GM12878 (cell line): ENCODE measurements around the gene SCUBE3. TPM values are rescaled to one million over a fixed set of nuclear protein-coding genes. Genes with fewer than 3 reads are reported as not detected.

Source experiments
- ATAC-seq: fragments of 200-7000 bp; cut with Tn5 transposase; 3 replicates; pipeline ENCODE4 v1.9.1; 2020; ENCODE audit warnings: mild to moderate bottlenecking, moderate library complexity
- BruUV-seq: library from RNA; stranded (reverse); fragments of 400-500 nt; replicated peaks from 2 replicates; lab custom pipeline; 2021; lab: Mats Ljungman, UMichigan
- CTCF ChIA-PET: fragments of 300-600 bp; sonication (Branson Sonifier 250); formaldehyde crosslinking; extraction: SDS; loops from one replicate; lab custom pipeline; 2021; ENCODE audit warnings: inconsistent platforms; lab: Yijun Ruan, JAX
- POLR2A ChIA-PET: fragments of 350-600 bp; formaldehyde crosslinking; extraction: SDS; loops from one replicate; lab custom pipeline; 2021; ENCODE audit warnings: inconsistent platforms; lab: Charles Lee
- RAD21 ChIA-PET: fragments of 300-600 bp; sonication (Branson Sonifier 250); formaldehyde crosslinking; loops from one replicate; lab custom pipeline; 2023; ENCODE audit warnings: antibody characterized with exemption; ENCODE audit not compliant: unreplicated experiment; lab: Charles Lee
- SMC1A ChIA-PET: fragments of 300-600 bp; sonication (Branson Sonifier 250); formaldehyde crosslinking; loops from one replicate; lab custom pipeline; 2023; ENCODE audit not compliant: unreplicated experiment, uncharacterized antibody; lab: Charles Lee
- DNase-seq: peaks from one replicate; pipeline ENCODE4 v3.0.0-alpha.2; 2011; ENCODE audit warnings: low read depth, low spot score
- FAIRE-seq: peaks from 3 replicates; lab custom pipeline; 2011; peaks lifted over from hg19 to GRCh38; lab: Jason Lieb, UNC
- H2AFZ ChIP-seq: 2 replicates; pipeline ENCODE4 v1.6.0; 2011; ENCODE audit warnings: low read depth, low read length, control low read depth; ENCODE audit not compliant: control insufficient read depth
- H3K27ac ChIP-seq: 2 replicates; pipeline ENCODE4 v1.5.1; 2011; ENCODE audit warnings: control low read depth; ENCODE audit not compliant: control insufficient read depth, insufficient read depth
- H3K27me3 ChIP-seq, 2 experiments: replicated peaks in 1 of 2; 2 replicates each; pipeline versions ENCODE4 v1.6.0 to v1.6.1; 2011; ENCODE audit warnings: low read length in 1 of 2; ENCODE audit not compliant: control insufficient read depth in 2 of 2, insufficient read depth in 2 of 2
- H3K36me3 ChIP-seq, 2 experiments: 2 replicates each; pipeline ENCODE4 v1.5.1; 2011; ENCODE audit warnings: low read length in 1 of 2; ENCODE audit not compliant: control insufficient read depth in 2 of 2, insufficient read depth in 2 of 2
- H3K4me1 ChIP-seq: 2 replicates; pipeline ENCODE4 v1.6.1; 2011; ENCODE audit warnings: mild to moderate bottlenecking, low read length, moderate library complexity, mixed read lengths; ENCODE audit not compliant: control insufficient read depth, insufficient read depth
- H3K4me2 ChIP-seq: 2 replicates; pipeline ENCODE4 v1.6.0; 2011; ENCODE audit warnings: control low read depth; ENCODE audit not compliant: control insufficient read depth, insufficient read depth
- H3K4me3 ChIP-seq: fragments of 200-600 bp; sonication (generic); 2 replicates; pipeline ENCODE4 v1.5.1; 2016
- H3K79me2 ChIP-seq: 2 replicates; pipeline ENCODE4 v1.6.0; 2011; ENCODE audit warnings: low read length; ENCODE audit not compliant: control insufficient read depth, insufficient read depth
- H3K9ac ChIP-seq: 2 replicates; pipeline ENCODE4 v1.8.0; 2011; ENCODE audit warnings: low read length, control low read depth, mixed read lengths; ENCODE audit not compliant: control insufficient read depth, insufficient read depth
- H3K9me3 ChIP-seq: replicated peaks from 3 replicates; pipeline ENCODE4 v1.5.1; 2011; ENCODE audit warnings: mild to moderate bottlenecking, low read length; ENCODE audit not compliant: control insufficient read depth, insufficient read depth
- H4K20me1 ChIP-seq: 2 replicates; pipeline ENCODE4 v1.6.0; 2011; ENCODE audit not compliant: control insufficient read depth, insufficient read depth
- ASH2L ChIP-seq: fragments of 300-600, 200-600 bp; sonication (generic); IDR thresholded peaks from 2 replicates; pipeline ENCODE4 v1.6.1; 2017; ENCODE audit warnings: low read depth, mild to moderate bottlenecking, borderline replicate concordance
- ATF7 ChIP-seq: fragments of 450-650 bp; IDR thresholded peaks from 2 replicates; pipeline ENCODE4 v1.6.1; 2016; ENCODE audit warnings: low read depth, mild to moderate bottlenecking
- CBFB ChIP-seq: IDR thresholded peaks from 2 replicates; pipeline ENCODE4 v1.6.1; 2016; ENCODE audit warnings: antibody characterized with exemption, low read depth
- CHD2 ChIP-seq: IDR thresholded peaks from 2 replicates; pipeline ENCODE4 v1.6.1; 2011; ENCODE audit warnings: low read depth, low read length, improper control_type of control experiment, borderline replicate concordance
- EED ChIP-seq: sonication (generic); IDR thresholded peaks from 2 replicates; pipeline ENCODE4 v1.6.1; 2016; ENCODE audit warnings: antibody characterized with exemption, low read depth
- EGR1 ChIP-seq, 2 experiments: IDR thresholded peaks; 1 replicate in 1 of 2; 2 replicates in 1 of 2; pipeline ENCODE4 v1.6.1; 2011 to 2012; ENCODE audit warnings: low read depth in 2 of 2, low read length in 2 of 2, borderline replicate concordance in 1 of 2, mild to moderate bottlenecking in 1 of 2, moderate library complexity in 1 of 2
- JUND ChIP-seq: IDR thresholded peaks from 2 replicates; pipeline ENCODE4 v1.6.1; 2012; ENCODE audit warnings: low read depth, mild to moderate bottlenecking, low read length, improper control_type of control experiment, moderate library complexity
- MTA3 ChIP-seq: IDR thresholded peaks from 2 replicates; pipeline ENCODE4 v1.6.1; 2012; ENCODE audit warnings: low read length, inconsistent platforms, borderline replicate concordance
- MYB ChIP-seq: fragments of 150-350 bp; IDR thresholded peaks from 2 replicates; pipeline ENCODE4 v1.6.1; 2014; ENCODE audit warnings: mild to moderate bottlenecking, low read depth, low read length, borderline replicate concordance
- NBN ChIP-seq: fragments of 450-650 bp; IDR thresholded peaks from 2 replicates; pipeline ENCODE4 v1.6.1; 2016
- NFIC ChIP-seq: IDR thresholded peaks from 2 replicates; pipeline ENCODE4 v1.6.1; 2012; ENCODE audit warnings: low read depth, mild to moderate bottlenecking, inconsistent platforms, low read length, moderate library complexity
- NFXL1 ChIP-seq: fragments of 450-650 bp; IDR thresholded peaks from 2 replicates; pipeline ENCODE4 v1.6.1; 2017; ENCODE audit warnings: antibody characterized with exemption, mild to moderate bottlenecking, borderline replicate concordance
- NFYA ChIP-seq: IDR thresholded peaks from 2 replicates; pipeline ENCODE4 v1.6.1; 2011; ENCODE audit warnings: low read depth, mild to moderate bottlenecking, low read length, improper control_type of control experiment, borderline replicate concordance
- PAX5 ChIP-seq: IDR thresholded peaks from 2 replicates; pipeline ENCODE4 v1.6.1; 2011; ENCODE audit warnings: low read depth, low read length, borderline replicate concordance
- RAD51 ChIP-seq: fragments of 450-650 bp; IDR thresholded peaks from 2 replicates; pipeline ENCODE4 v1.6.1; 2016; ENCODE audit warnings: moderate library complexity, mild to moderate bottlenecking, inconsistent platforms
- SIX5 ChIP-seq: IDR thresholded peaks from 2 replicates; pipeline ENCODE4 v1.6.1; 2011; ENCODE audit warnings: mild to moderate bottlenecking, low read depth, low read length, moderate library complexity; ENCODE audit not compliant: severe bottlenecking
- SREBF1 ChIP-seq: IDR thresholded peaks from 2 replicates; pipeline ENCODE4 v1.6.1; 2012; ENCODE audit warnings: mild to moderate bottlenecking, low read length
- STAT1 ChIP-seq: fragments of 450-650 bp; conservative IDR thresholded peaks from 2 replicates; pipeline ENCODE4 v1.6.1; 2014; ENCODE audit warnings: antibody characterized with exemption, mild to moderate bottlenecking
- ZBED1 ChIP-seq: IDR thresholded peaks from 2 replicates; pipeline ENCODE4 v1.6.1; 2016; ENCODE audit warnings: borderline replicate concordance
- WGBS: methylation state at CpG from one replicate; pipeline ENCODE4 v1.1.6; 2016; ENCODE audit warnings: low lambda C conversion rate; ENCODE audit not compliant: insufficient replicate concordance, insufficient coverage; ENCODE audit errors: missing lambda C conversion rate; 5-methylcytosine and 5-hydroxymethylcytosine counted together
- in situ Hi-C: fragments of 300-500 bp; cut with MboI; formaldehyde crosslinking; loops from 9 replicates; pipeline ENCODE4 v1.14.3; 2018; ENCODE audit warnings: mixed read lengths
- intact Hi-C: fragments of 100-400 bp; cut with micrococcal nuclease; formaldehyde crosslinking; loops from one replicate; pipeline ENCODE4 v1.14.2; 2022; ENCODE audit not compliant: unreplicated experiment
- polyA plus RNA-seq, 11 experiments: library from polyadenylated mRNA; depleted of rRNA in 4 of 11; unstranded in 6 of 11; stranded (reverse) in 5 of 11; fragments of >200 nt; fragmentation: Nextera tagmentation in 4 of 11; fragmentation: Illumina TruSeq in 1 of 11; extraction: Ambion mirVana in 4 of 11; extraction: Trizol in 1 of 11; gene quantifications; 1 replicate in 1 of 11; 2 replicates in 10 of 11; pipeline versions ENCODE4 v1.2.1 to v1.2.3, GENCODE V29; 2011 to 2016; ENCODE audit warnings: inconsistent platforms in 2 of 11, missing spikeins in 2 of 11, low read depth in 1 of 11
- total RNA-seq, 4 experiments: library from RNA; depleted of rRNA in 3 of 4; stranded (reverse); fragments of >200 nt in 3 of 4; fragmentation: Illumina TruSeq in 1 of 4; extraction: Trizol in 1 of 4; gene quantifications; 2 replicates each; pipeline versions ENCODE4 v1.2.1 to v1.2.3, GENCODE V29; 2013 to 2021

The SCUBE3 gene
- total and polyA plus RNA-seq, 10 of the 15 experiments (the other 5 are each of a cell fraction or from before 2014, with no cell fraction given): under 0.01 to 0.20 (median 0.07) TPM; not detected in 4

GRCh38 chr6:35265523-35265922 lies 51.8 kb downstream of the SCUBE3 start:
- H2AFZ ChIP-seq: no peak overlapping the region
- DNase-seq (no peak), ATAC-seq (no peak), FAIRE-seq (no peak)
- WGBS: 100% methylated on average over 2 of the region's 2 CpGs
- H3K4me3 ChIP-seq: no peak overlapping the region
- no TSS peak for BruUV-seq
- ChIA-PET SMC1A (interaction anchor here (0.5 to 1.3 kb wide), 3 partner anchors 10 to 78 kb away, joined by 3 to 4 read pairs (median 3); no protein-coding TSS in a partner anchor), RAD21 (interaction anchor here (1.2 kb wide), 1 partner anchor 28 kb away, joined by 3 read pairs; no protein-coding TSS in a partner anchor), POLR2A (no interaction called here), CTCF (interaction anchor here (0.6 to 2.5 kb wide), 4 partner anchors 12 to 187 kb away, joined by 3 to 23 read pairs (median 10); partner anchors contain the start of genes DEF6 and FANCE)
- TF ChIP-seq SREBF1 (no peak), MTA3 (no peak)
- H3K27ac ChIP-seq: no peak overlapping the region
- H3K4me2 ChIP-seq: no peak overlapping the region
- H3K9me3 ChIP-seq: no peaks in the 10 kb centered on the region
- in situ Hi-C loops (no loop called here), intact Hi-C loops (no loop called here)
- H3K27me3 ChIP-seq: no peaks in the 10 kb centered on the region
- H3K36me3 ChIP-seq: no peaks in the 10 kb centered on the region
- H3K79me2 ChIP-seq: peaks cover 4% of the 10 kb centered on the region
- H3K9ac ChIP-seq: no peak overlapping the region
- H4K20me1 ChIP-seq: no peaks in the 10 kb centered on the region
- H3K4me1 ChIP-seq: peaks cover 9% of the 10 kb centered on the region

- Histone ChIP-seq H3K27ac (no peak overlapping the region), H2AFZ (no peak overlapping the region), H3K4me2 (no peak overlapping the region), H3K27me3 (no peaks in the 10 kb centered on the region), H4K20me1 (no peaks in the 10 kb centered on the region), H3K9ac (no peak overlapping the region)
- no TSS peak for BruUV-seq
- intact Hi-C loops (no loop called here), in situ Hi-C loops (no loop called here)
- ChIA-PET SMC1A (no interaction called here), CTCF (interaction anchor here (1.8 kb wide), 1 partner anchor 27 kb away, joined by 6 read pairs; no protein-coding TSS in a partner anchor), POLR2A (interaction anchor here (1.5 kb wide), 1 partner anchor 8 kb away, joined by 5 read pairs; the partner anchor contains the start of gene ZNF76), RAD21 (no interaction called here)
- FAIRE-seq (no peak), ATAC-seq (no peak)
- 94% methylated on average over 8 of the region's 8 CpGs for WGBS
- TF ChIP-seq NFIC (no peak), PAX5 (no peak), STAT1 (no peak), NFYA (no peak), NBN (no peak), NFXL1 (no peak), ASH2L (no peak), RAD51 (no peak), JUND (no peak), EGR1 (IDR thresholded peaks at IDR 0.05; ENCODE audit: borderline replicate concordance in 1 of 2, low read depth in 2 of 2, low read length in 2 of 2) (no peak), CBFB (no peak), CHD2 (no peak), MYB (no peak), EED (no peak), SIX5 (no peak), ZBED1 (no peak), ATF7 (no peak)
- TF ChIP-seq, all 136 proteins: peak for 0
- Histone ChIP-seq H3K9me3 (no peaks in the 10 kb centered on the region), H3K79me2 (peaks cover 3% of the 10 kb centered on the region), H3K4me3 (no peak overlapping the region), H3K4me1 (peaks cover 9% of the 10 kb centered on the region), H3K36me3 (no peaks in the 10 kb centered on the region)
- DNase-seq: no peak
Measured at GRCh38 chr6:35267446-35267845, 53.7 kb downstream of the SCUBE3 start.
